HL-60/S4 (cell line): ENCODE results near the gene EFCAB5.
"Not testable (repeated sequence)": the region's sequence is repeated elsewhere in the genome, so short reads cannot be mapped to it uniquely, and the experiment has no call there.

Experiments used
- in situ Hi-C: fragments of 300-500 bp; cut with MboI; formaldehyde crosslinking; loops from 2 replicates; pipeline ENCODE4 v1.14.3; 2022; ENCODE audit warnings: low sequenced_read_pairs

The EFCAB5 gene

GRCh38 chr17:29941334-29941733 lies at the start of gene EFCAB5:
EFCAB5 (plus strand) TSS chr17:29941634; CDS start chr17:29941797, 163 bp downstream.
- in situ Hi-C loops: loop anchor here (25.0 kb wide), 1 partner anchor 304 kb away; no protein-coding TSS in a partner anchor

GRCh38 chr17:29892201-29892600 lies 49.2 kb upstream of the EFCAB5 start:
- in situ Hi-C loops: no loop called here

- in situ Hi-C loops: not testable (repeated sequence)
Observed at GRCh38 chr17:29897136-29897535, 44.3 kb upstream of the EFCAB5 start.

- in situ Hi-C loops: no loop called here
Observed at GRCh38 chr17:29903471-29903870, 38.0 kb upstream of the EFCAB5 start.

GRCh38 chr17:29905086-29905878 lies 36.2 kb upstream of the EFCAB5 start:
- in situ Hi-C loops: no loop called here

- in situ Hi-C loops: no loop called here
Observed at GRCh38 chr17:29905879-29906167, 35.6 kb upstream of the EFCAB5 start.

GRCh38 chr17:29906969-29907368 lies 34.5 kb upstream of the EFCAB5 start:
- in situ Hi-C loops: no loop called here

- in situ Hi-C loops: no loop called here
Observed at GRCh38 chr17:29909236-29910003, 32.0 kb upstream of the EFCAB5 start.

GRCh38 chr17:29911641-29912177 lies 29.7 kb upstream of the EFCAB5 start:
- in situ Hi-C loops: no loop called here

- in situ Hi-C loops: no loop called here
Observed at GRCh38 chr17:29914819-29915537, 26.5 kb upstream of the EFCAB5 start.

GRCh38 chr17:29918016-29918415 lies 23.4 kb upstream of the EFCAB5 start:
- in situ Hi-C loops: no loop called here

- in situ Hi-C loops: no loop called here
Observed at GRCh38 chr17:29918922-29919856, 22.2 kb upstream of the EFCAB5 start.

GRCh38 chr17:29924786-29925185 lies 16.6 kb upstream of the EFCAB5 start:
- in situ Hi-C loops: loop anchor here (25.0 kb wide), 1 partner anchor 287 kb away; no protein-coding TSS in a partner anchor

GRCh38 chr17:29927546-29927945 lies 13.9 kb upstream of the EFCAB5 start:
- in situ Hi-C loops: loop anchor here (25.0 kb wide), 1 partner anchor 290 kb away; no protein-coding TSS in a partner anchor

- in situ Hi-C loops: loop anchor here (25.0 kb wide), 1 partner anchor 292 kb away; no protein-coding TSS in a partner anchor
Observed at GRCh38 chr17:29929006-29929532, 12.4 kb upstream of the EFCAB5 start.

GRCh38 chr17:29929533-29930408 lies 11.7 kb upstream of the EFCAB5 start, which contains the start of gene SSH2:
SSH2 (minus strand) TSS chr17:29930228; CDS start chr17:29930000, 228 bp downstream.
- in situ Hi-C loops: loop anchor here (5.0 to 25.0 kb wide), 2 partner anchors 122 to 292 kb away; no protein-coding TSS in a partner anchor

GRCh38 chr17:29930409-29931010 lies 10.9 kb upstream of the EFCAB5 start:
- in situ Hi-C loops: loop anchor here (5.0 to 25.0 kb wide), 2 partner anchors 123 to 293 kb away; no protein-coding TSS in a partner anchor
